ENCODE data around the gene FOXP2. TPM values are rescaled to one million over a fixed set of nuclear protein-coding genes. Genes with fewer than 3 reads are reported as not detected.
"Not testable (repeated sequence)": the region's sequence is repeated elsewhere in the genome, so short reads cannot be mapped to it uniquely, and the experiment has no call there.

Gene FOXP2
- total RNA-seq, 1 donor from 2014 or later: not detected

- H3K9me3 Mint-ChIP-seq: no peaks in the 10 kb centered on the region
- ChIA-PET POLR2A (no interaction called here), CTCF (no interaction called here)
- no peaks in the 10 kb centered on the region for H3K36me3 Mint-ChIP-seq (ENCODE audit: low read depth)
- H3K27me3 Mint-ChIP-seq: no peaks in the 10 kb centered on the region
- no peak for DNase-seq
- ATAC-seq (ENCODE audit: low read depth): no peak
- no peak for TF ChIP-seq CTCF (IDR thresholded peaks at IDR 0.05)
- intact Hi-C loops (cut with micrococcal nuclease): no loop called here
- H3K4me3 Mint-ChIP-seq: no peak overlapping the region
- H3K4me1 Mint-ChIP-seq: no peaks in the 10 kb centered on the region
- no peak overlapping the region for H3K27ac Mint-ChIP-seq
Measured at GRCh38 chr7:114534953-114535352, 120.3 kb downstream of the FOXP2 start.

GRCh38 chr7:114539575-114539974 is 125.0 kb downstream of the FOXP2 start:
- POLR2A ChIA-PET: no interaction called here
- intact Hi-C loops (cut with micrococcal nuclease): loop anchor here (1.0 kb wide), 1 partner anchor 513 kb away; no protein-coding TSS in a partner anchor
- Mint-ChIP-seq H3K27me3 (no peaks in the 10 kb centered on the region), H3K4me1 (no peaks in the 10 kb centered on the region), H3K9me3 (no peaks in the 10 kb centered on the region), H3K36me3 (ENCODE audit: low read depth) (no peaks in the 10 kb centered on the region), H3K27ac (no peak overlapping the region), H3K4me3 (no peak overlapping the region)
- CTCF ChIA-PET: no interaction called here
- ATAC-seq (ENCODE audit: low read depth): no peak
- no peak for DNase-seq
- no peak for TF ChIP-seq CTCF (IDR thresholded peaks at IDR 0.05)

GRCh38 chr7:114540291-114540690 is 125.7 kb downstream of the FOXP2 start:
- no peaks in the 10 kb centered on the region for H3K27me3 Mint-ChIP-seq
- intact Hi-C loops (cut with micrococcal nuclease): no loop called here
- no peak for TF ChIP-seq CTCF (IDR thresholded peaks at IDR 0.05)

GRCh38 chr7:114547346-114547745 is 132.7 kb downstream of the FOXP2 start:
- CTCF ChIA-PET; POLR2A ChIA-PET; H3K9me3 Mint-ChIP-seq; H3K36me3 Mint-ChIP-seq (ENCODE audit: low read depth); H3K4me1 Mint-ChIP-seq; intact Hi-C loops (cut with micrococcal nuclease); H3K27ac Mint-ChIP-seq; ATAC-seq (ENCODE audit: low read depth); DNase-seq; H3K27me3 Mint-ChIP-seq; H3K4me3 Mint-ChIP-seq: not testable (repeated sequence)

More at GRCh38 chr7:114540291-114540690, 125.7 kb downstream of the FOXP2 start:
- H3K4me3 Mint-ChIP-seq: no peak overlapping the region
- DNase-seq: no peak
- CTCF ChIA-PET: no interaction called here
- no peak for ATAC-seq (ENCODE audit: low read depth)
- POLR2A ChIA-PET: no interaction called here
- H3K9me3 Mint-ChIP-seq: no peaks in the 10 kb centered on the region
- no peaks in the 10 kb centered on the region for H3K36me3 Mint-ChIP-seq (ENCODE audit: low read depth)
- H3K4me1 Mint-ChIP-seq: no peaks in the 10 kb centered on the region
- H3K27ac Mint-ChIP-seq: no peak overlapping the region

GRCh38 chr7:114548081-114548980 is 133.7 kb downstream of the FOXP2 start:
- H3K4me3 Mint-ChIP-seq: no peak overlapping the region
- intact Hi-C loops (cut with micrococcal nuclease): no loop called here
- CTCF ChIA-PET: no interaction called here
- no peaks in the 10 kb centered on the region for H3K27me3 Mint-ChIP-seq
- POLR2A ChIA-PET: no interaction called here
- TF ChIP-seq CTCF (IDR thresholded peaks at IDR 0.05): no peak
- no peaks in the 10 kb centered on the region for H3K9me3 Mint-ChIP-seq
- no peaks in the 10 kb centered on the region for H3K36me3 Mint-ChIP-seq (ENCODE audit: low read depth)
- ATAC-seq (ENCODE audit: low read depth): no peak
- no peak for DNase-seq
- no peaks in the 10 kb centered on the region for H3K4me1 Mint-ChIP-seq
- H3K27ac Mint-ChIP-seq: no peak overlapping the region

All from activated B cell treated with CpG ODN at 0.5 μM for 24 hours (primary cell).